ENCODE data around the gene TFB2M. TPM values are rescaled to one million over a fixed set of nuclear protein-coding genes. Genes with fewer than 3 reads are reported as not detected.

Gene TFB2M
- total RNA-seq, 1 donor from 2014 or later: 17.3 TPM

DNA sequence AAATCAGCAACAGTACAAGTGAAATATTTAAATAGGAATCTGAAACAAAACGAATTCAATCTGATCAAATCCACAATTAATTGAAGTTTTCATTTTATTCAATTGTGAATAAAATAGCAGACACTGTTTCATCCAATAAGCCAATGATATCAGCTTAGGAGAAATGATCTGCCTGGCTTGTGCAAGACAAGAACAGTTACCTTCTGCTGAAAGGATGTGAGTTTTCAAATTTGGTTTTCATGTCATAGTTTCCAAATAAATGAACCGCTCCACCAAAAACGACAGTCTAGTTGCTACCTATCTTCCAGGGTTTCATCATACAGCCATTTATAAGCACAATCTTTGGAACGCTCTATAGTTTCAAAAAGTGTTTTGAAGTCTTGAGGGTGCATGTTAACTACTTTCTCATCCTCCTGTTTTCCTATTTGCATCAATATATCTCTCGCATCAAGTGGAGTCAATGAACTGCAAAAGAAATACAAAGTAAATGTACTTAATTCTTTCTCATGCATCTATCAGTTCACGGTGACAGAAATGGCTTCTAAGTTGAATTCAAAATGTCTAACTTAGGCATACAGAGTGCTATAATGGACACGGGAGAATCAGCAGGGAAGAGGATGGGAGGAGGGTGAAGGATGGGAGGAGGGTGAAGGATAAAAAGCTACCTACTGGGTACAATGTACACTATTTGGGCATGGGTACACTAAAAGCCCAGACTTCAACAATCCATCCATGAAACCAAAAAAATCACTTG lies 25.1 kb downstream of the TFB2M start:
- FAIRE-seq: no peak
- H3K9ac ChIP-seq (ENCODE audit: low read length): no peak overlapping the region
- H3K9me3 ChIP-seq (ENCODE audit: insufficient read depth, low read depth, low read length): no peaks in the 10 kb centered on the region
- Mint-ChIP-seq H3K4me3 (ENCODE audit: unreplicated experiment) (no peak overlapping the region), H3K9me3 (ENCODE audit: unreplicated experiment) (no peaks in the 10 kb centered on the region), H3K36me3 (ENCODE audit: low read depth, unreplicated experiment) (peaks cover 7% of the 10 kb centered on the region), H3K4me1 (ENCODE audit: low read depth, unreplicated experiment) (no peaks in the 10 kb centered on the region), H3K27ac (ENCODE audit: unreplicated experiment) (no peak overlapping the region), H3K27me3 (ENCODE audit: low read depth, unreplicated experiment) (no peaks in the 10 kb centered on the region)
- no peaks in the 10 kb centered on the region for H3K27me3 ChIP-seq (ENCODE audit: insufficient read depth, low read length)
- H3K36me3 ChIP-seq (ENCODE audit: insufficient read depth, low read length): peaks cover 29% of the 10 kb centered on the region
- no peaks in the 10 kb centered on the region for H3K79me2 ChIP-seq (ENCODE audit: insufficient read depth, low read length)
- no peak overlapping the region for H2AFZ ChIP-seq (ENCODE audit: low read depth, low read length)
- no peak overlapping the region for H3K27ac ChIP-seq (ENCODE audit: low read depth, low read length)
- no peak overlapping the region for H3K4me3 ChIP-seq (ENCODE audit: insufficient read depth, low read depth, low read length)
- DNase-seq (ENCODE audit: low read depth): no peak
- TF ChIP-seq EZH2 (IDR thresholded peaks at IDR 0.05; ENCODE audit: insufficient read depth, low read length): no peak
- TF ChIP-seq, protein P1, sequence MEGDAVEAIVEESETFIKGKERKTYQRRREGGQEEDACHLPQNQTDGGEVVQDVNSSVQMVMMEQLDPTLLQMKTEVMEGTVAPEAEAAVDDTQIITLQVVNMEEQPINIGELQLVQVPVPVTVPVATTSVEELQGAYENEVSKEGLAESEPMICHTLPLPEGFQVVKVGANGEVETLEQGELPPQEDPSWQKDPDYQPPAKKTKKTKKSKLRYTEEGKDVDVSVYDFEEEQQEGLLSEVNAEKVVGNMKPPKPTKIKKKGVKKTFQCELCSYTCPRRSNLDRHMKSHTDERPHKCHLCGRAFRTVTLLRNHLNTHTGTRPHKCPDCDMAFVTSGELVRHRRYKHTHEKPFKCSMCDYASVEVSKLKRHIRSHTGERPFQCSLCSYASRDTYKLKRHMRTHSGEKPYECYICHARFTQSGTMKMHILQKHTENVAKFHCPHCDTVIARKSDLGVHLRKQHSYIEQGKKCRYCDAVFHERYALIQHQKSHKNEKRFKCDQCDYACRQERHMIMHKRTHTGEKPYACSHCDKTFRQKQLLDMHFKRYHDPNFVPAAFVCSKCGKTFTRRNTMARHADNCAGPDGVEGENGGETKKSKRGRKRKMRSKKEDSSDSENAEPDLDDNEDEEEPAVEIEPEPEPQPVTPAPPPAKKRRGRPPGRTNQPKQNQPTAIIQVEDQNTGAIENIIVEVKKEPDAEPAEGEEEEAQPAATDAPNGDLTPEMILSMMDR (IDR thresholded peaks at IDR 0.05; ENCODE audit: insufficient read depth, low read depth, low read length): no peak
- H3K4me2 ChIP-seq (ENCODE audit: low read length): no peak overlapping the region
- no peaks in the 10 kb centered on the region for H4K20me1 ChIP-seq (ENCODE audit: insufficient read depth, low read length)
- H3K4me1 ChIP-seq (ENCODE audit: insufficient read depth, low read length): no peaks in the 10 kb centered on the region

DNA sequence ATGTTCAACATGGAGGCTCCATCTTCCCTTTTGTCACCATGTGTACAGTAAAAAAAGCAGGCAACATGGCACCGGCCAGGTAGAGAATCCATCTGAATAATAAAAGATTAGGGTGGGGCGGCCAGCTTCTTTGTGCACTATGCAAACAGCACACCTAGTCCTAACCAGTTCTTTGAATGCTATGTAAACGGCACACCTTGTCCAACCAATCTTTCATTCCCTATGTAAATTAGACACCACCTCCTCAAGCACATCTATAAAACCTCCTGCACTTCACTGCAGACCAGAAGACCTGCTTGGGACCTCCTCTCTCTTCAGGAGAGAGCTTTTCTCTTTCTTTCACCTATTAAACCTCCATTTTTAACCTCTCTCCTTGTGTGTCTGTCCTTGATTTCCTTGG lies 28.2 kb downstream of the TFB2M start:
- TF ChIP-seq, protein P1 (IDR thresholded peaks at IDR 0.05; ENCODE audit: insufficient read depth, low read depth, low read length): no peak
- TF ChIP-seq EZH2 (IDR thresholded peaks at IDR 0.05; ENCODE audit: insufficient read depth, low read length): no peak
- DNase-seq (ENCODE audit: low read depth): no peak
- no peaks in the 10 kb centered on the region for H3K27me3 ChIP-seq (ENCODE audit: insufficient read depth, low read length)
- Mint-ChIP-seq H3K9me3 (ENCODE audit: unreplicated experiment) (no peaks in the 10 kb centered on the region), H3K27me3 (ENCODE audit: low read depth, unreplicated experiment) (peaks cover 10% of the 10 kb centered on the region), H3K4me1 (ENCODE audit: low read depth, unreplicated experiment) (no peaks in the 10 kb centered on the region), H3K27ac (ENCODE audit: unreplicated experiment) (no peak overlapping the region), H3K4me3 (ENCODE audit: unreplicated experiment) (no peak overlapping the region), H3K36me3 (ENCODE audit: low read depth, unreplicated experiment) (peaks cover 4% of the 10 kb centered on the region)
- H3K4me1 ChIP-seq (ENCODE audit: insufficient read depth, low read length): no peaks in the 10 kb centered on the region
- H3K27ac ChIP-seq (ENCODE audit: low read depth, low read length): no peak overlapping the region
- H3K9ac ChIP-seq (ENCODE audit: low read length): no peak overlapping the region
- H3K36me3 ChIP-seq (ENCODE audit: insufficient read depth, low read length): peaks cover 17% of the 10 kb centered on the region
- no peak overlapping the region for H3K4me3 ChIP-seq (ENCODE audit: insufficient read depth, low read depth, low read length)
- FAIRE-seq: no peak
- H3K9me3 ChIP-seq (ENCODE audit: insufficient read depth, low read depth, low read length): no peaks in the 10 kb centered on the region
- no peaks in the 10 kb centered on the region for H3K79me2 ChIP-seq (ENCODE audit: insufficient read depth, low read length)
- H3K4me2 ChIP-seq (ENCODE audit: low read length): no peak overlapping the region
- H2AFZ ChIP-seq (ENCODE audit: low read depth, low read length): no peak overlapping the region
- no peaks in the 10 kb centered on the region for H4K20me1 ChIP-seq (ENCODE audit: insufficient read depth, low read length)

DNA sequence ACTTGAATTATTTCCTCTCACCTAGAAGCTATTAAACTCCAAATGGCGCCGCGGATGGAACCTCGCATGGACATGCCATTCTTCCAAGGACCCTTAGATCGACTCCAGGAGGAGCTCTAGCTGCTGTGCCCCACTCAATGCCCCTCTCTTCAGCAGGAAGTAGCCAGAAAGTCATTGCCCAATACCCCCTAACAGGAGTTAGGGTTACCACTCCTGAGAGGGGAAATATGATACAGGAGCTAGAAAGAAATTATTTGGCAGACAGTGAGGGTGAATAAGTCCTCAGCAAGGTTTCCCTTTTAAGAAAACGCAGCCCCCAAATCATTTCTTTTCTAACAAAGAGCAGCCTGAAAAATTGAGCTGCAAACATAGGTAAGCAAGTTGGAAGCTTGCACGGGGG lies 28.6 kb downstream of the TFB2M start:
- Mint-ChIP-seq H3K4me1 (ENCODE audit: low read depth, unreplicated experiment) (no peaks in the 10 kb centered on the region), H3K4me3 (ENCODE audit: unreplicated experiment) (no peak overlapping the region), H3K27ac (ENCODE audit: unreplicated experiment) (no peak overlapping the region), H3K36me3 (ENCODE audit: low read depth, unreplicated experiment) (peaks cover 4% of the 10 kb centered on the region), H3K27me3 (ENCODE audit: low read depth, unreplicated experiment) (peaks cover 10% of the 10 kb centered on the region), H3K9me3 (ENCODE audit: unreplicated experiment) (peaks cover 1% of the 10 kb centered on the region)
- Histone ChIP-seq H3K4me2 (ENCODE audit: low read length) (no peak overlapping the region), H3K27me3 (ENCODE audit: insufficient read depth, low read length) (no peaks in the 10 kb centered on the region), H3K9ac (ENCODE audit: low read length) (no peak overlapping the region), H3K4me1 (ENCODE audit: insufficient read depth, low read length) (no peaks in the 10 kb centered on the region), H3K27ac (ENCODE audit: low read depth, low read length) (no peak overlapping the region), H3K4me3 (ENCODE audit: insufficient read depth, low read depth, low read length) (no peak overlapping the region), H3K9me3 (ENCODE audit: insufficient read depth, low read depth, low read length) (no peaks in the 10 kb centered on the region), H3K36me3 (ENCODE audit: insufficient read depth, low read length) (peaks cover 16% of the 10 kb centered on the region), H4K20me1 (ENCODE audit: insufficient read depth, low read length) (no peaks in the 10 kb centered on the region), H2AFZ (ENCODE audit: low read depth, low read length) (no peak overlapping the region), H3K79me2 (ENCODE audit: insufficient read depth, low read length) (no peaks in the 10 kb centered on the region)
- DNase-seq (ENCODE audit: low read depth) (no peak), FAIRE-seq (no peak)
- TF ChIP-seq, protein P1 (IDR thresholded peaks at IDR 0.05; ENCODE audit: insufficient read depth, low read depth, low read length): no peak
- no peak for TF ChIP-seq EZH2 (IDR thresholded peaks at IDR 0.05; ENCODE audit: insufficient read depth, low read length)
